Stomach (tissue), 9 donors: Measurements from ENCODE around the gene NDN. TPM values are rescaled to one million over a fixed set of nuclear protein-coding genes. Genes with fewer than 3 reads are reported as not detected.
A peak's percentile ranks its signal among the peaks of the same experiment; 100 is the strongest.

ENCODE experiments used
- DNase-seq, 2 donors: peaks; one replicate each; pipeline versions ENCODE4 v3.0.0 to v3.0.0-alpha.2; 2013 to 2019
- H3K27ac ChIP-seq, 5 donors: fragments of 200-600 bp in 4 of 5; sonication (generic) in 4 of 5; one replicate each; pipeline ENCODE4 v1.5.1; 2013 to 2019; ENCODE audit warnings: mild to moderate bottlenecking in 1 of 5, moderate library complexity in 1 of 5
- H3K27me3 ChIP-seq, 3 donors: fragments of 200-600 bp; sonication (generic); one replicate each; pipeline ENCODE4 v1.5.1; 2017 to 2019; ENCODE audit warnings: mixed run types in 1 of 3
- H3K36me3 ChIP-seq, 4 donors: fragments of 200-600 bp; sonication (generic); 1 replicate in 3 of 4; 2 replicates in 1 of 4; pipeline ENCODE4 v1.5.1; 2016 to 2019
- H3K4me1 ChIP-seq, 4 donors: fragments of 200-600 bp; sonication (generic); one replicate each; pipeline ENCODE4 v1.5.1; 2016 to 2019
- H3K4me3 ChIP-seq, 4 donors: fragments of 200-600 bp; sonication (generic) in 3 of 4; one replicate each; pipeline ENCODE4 v1.5.1; 2016 to 2019; ENCODE audit warnings: mild to moderate bottlenecking in 1 of 4
- H3K9me3 ChIP-seq, 4 donors: fragments of 200-600 bp; sonication (generic); one replicate each; pipeline ENCODE4 v1.5.1; 2016 to 2019
- EP300 ChIP-seq: sonication (generic); formaldehyde crosslinking; IDR thresholded peaks from one replicate; pipeline ENCODE4 v1.6.1; 2017; ENCODE audit warnings: antibody characterized with exemption
- POLR2A ChIP-seq, 4 donors: fragments of 450-650 bp; IDR thresholded peaks; one replicate each; pipeline ENCODE4 v1.6.1; 2016; ENCODE audit warnings: antibody characterized with exemption in 4 of 4, control low read depth in 2 of 4, mild to moderate bottlenecking in 1 of 4, moderate library complexity in 1 of 4
- POLR2AphosphoS5 ChIP-seq, 3 donors: sonication (generic); formaldehyde crosslinking; IDR thresholded peaks; one replicate each; pipeline ENCODE4 v1.6.1; 2016; ENCODE audit warnings: antibody characterized with exemption in 3 of 3
- WGBS, 5 donors: extraction: QIAGEN DNeasy Blood & Tissue Kit in 3 of 5; methylation state at CpG; one replicate each; pipeline versions ENCODE4 v1.1.5 to v1.1.7; 2013 to 2018; 5-methylcytosine and 5-hydroxymethylcytosine counted together
- intact Hi-C: fragments of 100-400 bp; cut with DNase I; formaldehyde crosslinking; loops from one replicate; pipeline ENCODE4 v1.15.1; 2023; ENCODE audit warnings: low total_unique reads
- polyA plus RNA-seq, 3 donors: library from polyadenylated mRNA; stranded (reverse); fragments of 200-250 nt; gene quantifications; one replicate each; pipeline ENCODE4 v1.2.3, GENCODE V29; 2013
- total RNA-seq, 5 donors: library from RNA; depleted of rRNA; stranded (reverse); fragments of >200 nt; gene quantifications; one replicate each; pipeline versions ENCODE4 v1.1.0 to v1.2.3, GENCODE V29; 2014 to 2016
- TF ChIP-seq, protein P1 (sequence below), 7 experiments: fragments of 450-650 bp in 4 of 7; fragments of 200-600 bp in 3 of 7; sonication (generic) in 3 of 7; IDR thresholded peaks; one replicate each; pipeline ENCODE4 v1.5.1; 2016 to 2019; ENCODE audit warnings: antibody characterized with exemption in 7 of 7, control low read depth in 2 of 7, mild to moderate bottlenecking in 1 of 7
- donor health status: healthy with polysubstance abuse.
- donor health status: Bipolar disorder and iron deficiency.
- donor health status: healthy.

NDN gene
- total and polyA plus RNA-seq, 8 donors = 7.6 to 38.6 (median 23.4) TPM

DNA sequence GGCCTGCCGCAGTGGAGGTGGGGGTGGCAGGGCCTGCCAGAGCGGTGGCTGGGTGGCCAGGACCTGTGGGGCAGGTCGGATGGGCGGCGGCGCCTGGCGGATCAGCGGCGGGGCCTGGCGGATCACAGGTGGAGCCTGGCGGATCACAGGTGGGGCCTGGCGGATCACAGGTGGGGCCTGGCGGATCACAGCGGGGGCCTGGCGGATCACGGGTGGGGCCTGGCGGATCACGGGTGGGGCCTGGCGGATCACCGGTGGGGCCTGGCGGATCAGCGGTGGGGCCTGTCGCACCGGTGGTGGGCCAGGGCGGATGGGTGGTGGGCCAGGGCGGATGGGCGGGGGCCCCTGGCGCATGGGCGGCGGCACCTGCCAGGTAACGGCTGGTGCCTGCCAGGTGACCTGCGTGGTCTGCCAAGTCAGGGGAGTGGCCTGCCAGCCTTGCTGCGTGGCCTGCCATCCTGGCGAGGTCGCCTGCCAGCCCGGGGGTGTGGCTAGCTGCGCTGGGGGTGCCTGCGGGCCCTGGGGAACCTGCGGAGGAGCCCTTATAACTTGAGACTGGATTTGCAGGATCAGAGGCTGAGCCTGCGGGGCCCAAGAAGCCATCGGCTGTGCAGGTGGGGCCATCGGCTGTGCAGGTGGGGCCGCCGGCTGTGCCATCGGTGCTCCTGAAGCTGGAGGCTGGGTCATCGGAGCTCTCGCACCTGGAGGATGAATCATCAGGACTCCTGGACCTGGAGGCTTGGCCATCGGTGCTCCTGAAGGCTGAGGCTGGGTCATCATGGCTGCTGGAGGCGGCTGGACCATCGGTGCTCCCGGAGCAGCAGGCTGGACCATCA is 40.7 kb downstream of the NDN start:
- intact Hi-C loops = loop anchor here (10.0 kb wide), 1 partner anchor 228 kb away; no protein-coding TSS in a partner anchor
- H3K4me3 ChIP-seq = no peak overlapping the region
- H3K9me3 ChIP-seq = no peaks in the 10 kb centered on the region
- no peak overlapping the region for H3K27ac ChIP-seq
- DNase-seq = no peak
- H3K36me3 ChIP-seq = no peaks in the 10 kb centered on the region
- H3K4me1 ChIP-seq = peaks cover 0 to 10% (median 3%) of the 10 kb centered on the region in 4 donors
- WGBS, 5 donors = 92 to 97% (median 94%) methylated on average over 39 to 51 of the region's 51 CpGs
- TF ChIP-seq POLR2A (IDR thresholded peaks at IDR 0.05) = no peak
- TF ChIP-seq POLR2AphosphoS5 (IDR thresholded peaks at IDR 0.05) = no peak
- TF ChIP-seq, protein P1, sequence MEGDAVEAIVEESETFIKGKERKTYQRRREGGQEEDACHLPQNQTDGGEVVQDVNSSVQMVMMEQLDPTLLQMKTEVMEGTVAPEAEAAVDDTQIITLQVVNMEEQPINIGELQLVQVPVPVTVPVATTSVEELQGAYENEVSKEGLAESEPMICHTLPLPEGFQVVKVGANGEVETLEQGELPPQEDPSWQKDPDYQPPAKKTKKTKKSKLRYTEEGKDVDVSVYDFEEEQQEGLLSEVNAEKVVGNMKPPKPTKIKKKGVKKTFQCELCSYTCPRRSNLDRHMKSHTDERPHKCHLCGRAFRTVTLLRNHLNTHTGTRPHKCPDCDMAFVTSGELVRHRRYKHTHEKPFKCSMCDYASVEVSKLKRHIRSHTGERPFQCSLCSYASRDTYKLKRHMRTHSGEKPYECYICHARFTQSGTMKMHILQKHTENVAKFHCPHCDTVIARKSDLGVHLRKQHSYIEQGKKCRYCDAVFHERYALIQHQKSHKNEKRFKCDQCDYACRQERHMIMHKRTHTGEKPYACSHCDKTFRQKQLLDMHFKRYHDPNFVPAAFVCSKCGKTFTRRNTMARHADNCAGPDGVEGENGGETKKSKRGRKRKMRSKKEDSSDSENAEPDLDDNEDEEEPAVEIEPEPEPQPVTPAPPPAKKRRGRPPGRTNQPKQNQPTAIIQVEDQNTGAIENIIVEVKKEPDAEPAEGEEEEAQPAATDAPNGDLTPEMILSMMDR (IDR thresholded peaks at IDR 0.05) = no peak
- no peak for TF ChIP-seq EP300
- H3K27me3 ChIP-seq = peaks cover 0 to 66% (median 10%) of the 10 kb centered on the region in 3 donors

DNA sequence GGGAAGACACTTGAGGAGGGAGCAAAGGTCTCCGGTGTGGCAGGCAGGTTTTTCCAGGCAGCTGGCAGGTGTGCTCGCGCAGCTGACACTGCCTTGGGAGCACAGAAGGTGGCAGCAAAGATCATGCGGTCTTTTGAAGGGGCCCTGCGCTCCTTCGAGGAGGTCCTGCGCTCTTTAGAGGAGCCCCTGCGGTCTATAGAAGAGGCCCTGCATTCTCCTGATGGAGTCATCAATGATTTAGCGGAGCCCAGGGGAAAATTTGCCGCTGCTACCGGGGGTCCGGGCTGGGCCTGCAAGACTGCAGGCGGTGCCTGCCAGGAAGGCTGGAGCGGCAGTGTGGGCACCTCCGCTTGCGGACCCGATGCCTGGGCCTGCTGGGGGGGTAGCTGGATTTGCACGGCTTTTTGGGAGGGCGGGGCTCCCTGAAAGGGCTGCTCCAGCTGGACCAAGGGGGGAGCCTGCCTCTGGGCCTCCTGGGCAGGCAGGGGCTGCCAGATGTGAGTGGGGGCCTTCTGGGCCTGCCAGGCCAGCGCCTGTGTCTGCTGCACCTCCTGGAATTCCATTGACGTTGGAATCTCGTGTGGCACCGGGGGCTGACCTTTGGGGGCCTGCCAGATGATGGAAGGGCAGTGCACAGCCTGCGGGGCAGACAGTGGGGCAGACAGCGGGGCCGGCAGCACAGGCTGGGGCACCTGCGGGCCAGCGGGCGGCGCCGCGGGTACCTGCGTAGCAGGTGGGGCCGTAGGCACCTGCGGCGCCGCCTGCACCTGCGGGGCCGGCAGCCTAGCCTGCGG is 41.5 kb downstream of the NDN start:
- intact Hi-C loops = loop anchor here (10.0 kb wide), 1 partner anchor 229 kb away; no protein-coding TSS in a partner anchor
- no peaks in the 10 kb centered on the region for H3K9me3 ChIP-seq
- no peaks in the 10 kb centered on the region for H3K36me3 ChIP-seq
- 80 to 85% (median 84%) methylated on average over 19 to 40 of the region's 40 CpGs for WGBS, 5 donors
- H3K27ac ChIP-seq = no peak overlapping the region
- TF ChIP-seq POLR2A (IDR thresholded peaks at IDR 0.05) (no peak), POLR2AphosphoS5 (IDR thresholded peaks at IDR 0.05) (no peak), EP300 (no peak)
- TF ChIP-seq, protein P1 (IDR thresholded peaks at IDR 0.05) = no peak
- DNase-seq = peak in 1 of 2 donors; percentile 66
- peaks cover 0 to 10% (median 3%) of the 10 kb centered on the region in 4 donors for H3K4me1 ChIP-seq
- no peak overlapping the region for H3K4me3 ChIP-seq
- H3K27me3 ChIP-seq = peaks cover 0 to 66% (median 10%) of the 10 kb centered on the region in 3 donors

DNA sequence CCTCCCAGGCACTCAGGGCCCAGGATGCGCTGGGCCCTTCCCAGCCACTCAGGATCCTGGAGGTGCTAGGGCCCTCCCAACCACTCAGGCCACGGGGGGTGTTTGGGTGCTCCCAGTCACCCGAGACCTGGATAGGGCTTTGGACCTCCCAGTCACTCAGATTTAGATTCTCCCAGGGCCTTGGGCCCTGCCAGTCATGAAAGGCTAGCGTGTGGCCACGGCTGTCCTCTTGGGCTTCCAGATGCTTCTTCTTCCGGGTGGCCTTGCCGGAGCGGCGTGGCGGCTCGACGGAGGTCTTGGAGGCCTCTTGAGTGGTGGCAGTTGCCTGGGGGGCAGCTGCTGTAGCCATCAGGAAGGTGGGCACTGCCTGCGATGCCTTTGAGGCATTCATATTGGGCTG is 42.3 kb downstream of the NDN start:
- TF ChIP-seq POLR2A (IDR thresholded peaks at IDR 0.05) = no peak
- TF ChIP-seq POLR2AphosphoS5 (IDR thresholded peaks at IDR 0.05) = no peak
- TF ChIP-seq, protein P1 (IDR thresholded peaks at IDR 0.05) = no peak
- TF ChIP-seq EP300 = no peak
- WGBS, 5 donors = 89 to 97% (median 95%) methylated on average over 5 to 13 of the region's 13 CpGs
- no peak for DNase-seq
- peaks cover 0 to 64% (median 10%) of the 10 kb centered on the region in 3 donors for H3K27me3 ChIP-seq
- H3K27ac ChIP-seq = no peak overlapping the region
- H3K4me1 ChIP-seq = peaks cover 0 to 10% (median 3%) of the 10 kb centered on the region in 4 donors
- no peak overlapping the region for H3K4me3 ChIP-seq
- no peaks in the 10 kb centered on the region for H3K36me3 ChIP-seq
- H3K9me3 ChIP-seq = no peaks in the 10 kb centered on the region
- intact Hi-C loops = loop anchor here (10.0 kb wide), 1 partner anchor 230 kb away; no protein-coding TSS in a partner anchor

DNA sequence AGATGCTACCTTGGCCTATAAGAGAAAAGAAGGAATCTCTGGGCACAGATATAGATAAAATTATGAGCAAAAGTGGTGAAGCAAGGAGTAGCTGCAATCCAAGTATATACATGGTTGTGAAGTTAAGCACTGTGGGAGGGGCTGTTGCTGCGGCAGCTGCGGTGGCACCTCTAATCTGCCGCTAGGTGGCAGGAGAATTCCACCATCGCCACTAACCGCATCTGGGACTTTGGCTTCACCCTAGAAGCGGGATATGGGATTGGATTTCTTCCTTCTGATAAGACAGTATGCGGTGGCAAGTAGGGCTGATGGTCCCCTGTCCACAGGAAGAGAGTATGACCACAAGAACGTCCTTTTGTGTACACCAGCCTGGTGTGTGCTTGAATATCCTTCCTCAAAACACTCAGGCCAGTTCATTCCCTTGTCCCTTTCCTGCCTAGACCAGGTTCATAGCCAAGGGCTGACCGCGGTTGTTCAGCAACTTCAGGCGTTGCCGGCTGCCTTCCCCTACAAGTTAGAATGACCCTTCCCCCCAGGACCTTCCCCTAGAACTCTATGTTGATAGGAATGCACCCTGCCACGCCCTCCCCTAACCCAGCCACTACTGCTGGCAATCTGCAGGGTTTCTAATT is 44.6 kb downstream of the NDN start:
- Histone ChIP-seq H3K27me3 (peaks cover 0 to 41% (median 7%) of the 10 kb centered on the region in 3 donors), H3K36me3 (no peaks in the 10 kb centered on the region), H3K4me1 (peaks cover 0 to 8% (median 2%) of the 10 kb centered on the region in 4 donors), H3K27ac (no peak overlapping the region), H3K9me3 (no peaks in the 10 kb centered on the region), H3K4me3 (no peak overlapping the region)
- peak; percentile 56 to 88 for DNase-seq
- TF ChIP-seq, protein P1 (IDR thresholded peaks at IDR 0.05) = peak in 5 of 7 experiments; percentile 64 to 80 (median 71)
- TF ChIP-seq POLR2AphosphoS5 (IDR thresholded peaks at IDR 0.05) = no peak
- no peak for TF ChIP-seq POLR2A (IDR thresholded peaks at IDR 0.05)
- 6 to 18% (median 16%) methylated on average over 12 to 13 of the region's 13 CpGs for WGBS, 5 donors
- intact Hi-C loops = loop anchor here (10.0 kb wide), 1 partner anchor 232 kb away; no protein-coding TSS in a partner anchor
